GM18951 (cell line): Measurements from ENCODE around the gene PLXNC1.

Experiments
- POLR2A ChIP-seq: IDR thresholded peaks from 4 replicates; pipeline ENCODE4 v1.6.1; 2011; ENCODE audit warnings: mild to moderate bottlenecking; ENCODE audit not compliant: insufficient read length, insufficient read depth; ENCODE audit errors: extremely low read depth
- in situ Hi-C: fragments of 300-500 bp; cut with MboI; formaldehyde crosslinking; loops from one replicate; pipeline ENCODE4 v1.12.0; 2022; ENCODE audit warnings: low sequenced_read_pairs, mixed read lengths, inconsistent platforms; ENCODE audit not compliant: unreplicated experiment

PLXNC1 gene

GRCh38 chr12:94272280-94272679, 123.9 kb downstream of the PLXNC1 start:
- in situ Hi-C loops = no loop called here
- TF ChIP-seq POLR2A = no peak

- no peak for TF ChIP-seq POLR2A
- in situ Hi-C loops = no loop called here
These were observed 124.9 kb downstream of the PLXNC1 start for GRCh38 chr12:94273272-94273671.

DNA sequence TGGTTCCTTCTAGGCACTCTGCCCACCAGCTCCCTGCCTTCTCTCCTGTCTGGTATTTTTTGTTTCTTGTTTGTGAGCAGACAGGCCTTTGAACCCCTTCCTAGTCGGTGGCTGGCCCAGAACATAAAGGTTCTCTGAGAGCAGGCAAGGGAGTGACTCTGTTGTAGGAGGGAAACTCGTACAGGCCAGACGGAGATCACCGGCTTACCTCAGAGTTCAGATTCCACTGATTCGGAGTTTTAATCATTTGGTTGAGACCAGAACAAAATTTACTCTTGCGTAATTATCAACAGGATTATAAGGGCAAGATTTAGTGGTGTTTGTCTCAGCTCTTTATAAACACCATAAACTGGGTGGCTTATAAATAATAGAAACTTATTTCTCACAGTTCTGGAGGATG, 128.3 kb downstream of the PLXNC1 start:
- in situ Hi-C loops = no loop called here
- TF ChIP-seq POLR2A = no peak

DNA sequence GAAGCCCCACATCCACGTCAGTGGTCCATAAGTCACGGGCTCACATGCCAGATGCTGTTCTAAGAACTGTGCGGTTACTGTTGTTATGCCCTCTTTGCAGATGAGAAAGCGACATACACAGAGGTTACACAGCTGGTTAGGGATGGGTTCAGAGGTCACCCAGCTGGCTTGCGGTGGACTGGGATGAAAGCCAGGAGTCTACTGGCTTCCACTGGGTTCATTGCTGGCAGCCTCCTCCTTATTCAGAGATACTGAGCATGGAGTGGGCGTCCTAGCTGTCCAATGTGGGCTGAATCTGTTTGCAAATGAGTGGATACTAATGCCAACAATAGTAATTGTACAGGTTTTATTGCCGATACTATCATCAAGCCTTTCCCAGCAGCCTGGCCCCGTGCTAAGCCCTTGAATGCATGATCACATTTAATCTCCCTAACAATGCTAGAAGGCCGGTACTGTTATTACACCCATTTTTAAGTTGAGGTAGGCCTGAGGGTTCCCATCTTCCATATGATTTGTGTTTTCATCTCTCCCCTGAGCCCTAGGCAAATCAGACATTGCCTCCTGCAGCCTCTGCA, 129.1 kb downstream of the PLXNC1 start:
- in situ Hi-C loops = no loop called here
- TF ChIP-seq POLR2A = no peak

GRCh38 chr12:94280063-94280462, 131.7 kb downstream of the PLXNC1 start:
- no peak for TF ChIP-seq POLR2A
- in situ Hi-C loops = no loop called here

GRCh38 chr12:94282675-94283074, 134.3 kb downstream of the PLXNC1 start:
- in situ Hi-C loops = no loop called here
- no peak for TF ChIP-seq POLR2A

GRCh38 chr12:94284046-94284445, 135.7 kb downstream of the PLXNC1 start:
- in situ Hi-C loops = no loop called here
- TF ChIP-seq POLR2A = no peak

DNA sequence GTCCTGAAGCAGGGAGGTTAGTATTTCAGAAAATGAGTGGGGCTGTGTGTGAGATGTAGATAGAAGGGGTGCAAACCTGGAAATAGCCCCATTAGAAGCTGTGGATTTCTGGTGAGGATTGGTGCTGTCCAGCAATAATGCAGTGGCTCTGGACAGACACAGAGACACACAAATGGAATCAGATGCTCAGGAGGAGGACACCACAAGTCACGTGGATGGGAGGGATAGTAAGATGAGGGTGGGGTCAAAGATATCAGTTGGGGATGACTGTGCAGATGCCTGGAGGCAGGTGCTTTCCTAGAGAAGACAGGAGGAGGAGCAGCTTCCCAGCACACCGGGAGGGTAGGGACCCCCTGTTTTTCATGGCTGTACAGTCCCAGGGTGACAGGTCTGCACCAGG, 136.5 kb downstream of the PLXNC1 start:
- in situ Hi-C loops = no loop called here
- no peak for TF ChIP-seq POLR2A

GRCh38 chr12:94285943-94286582, 137.7 kb downstream of the PLXNC1 start:
- no peak for TF ChIP-seq POLR2A
- in situ Hi-C loops = no loop called here

DNA sequence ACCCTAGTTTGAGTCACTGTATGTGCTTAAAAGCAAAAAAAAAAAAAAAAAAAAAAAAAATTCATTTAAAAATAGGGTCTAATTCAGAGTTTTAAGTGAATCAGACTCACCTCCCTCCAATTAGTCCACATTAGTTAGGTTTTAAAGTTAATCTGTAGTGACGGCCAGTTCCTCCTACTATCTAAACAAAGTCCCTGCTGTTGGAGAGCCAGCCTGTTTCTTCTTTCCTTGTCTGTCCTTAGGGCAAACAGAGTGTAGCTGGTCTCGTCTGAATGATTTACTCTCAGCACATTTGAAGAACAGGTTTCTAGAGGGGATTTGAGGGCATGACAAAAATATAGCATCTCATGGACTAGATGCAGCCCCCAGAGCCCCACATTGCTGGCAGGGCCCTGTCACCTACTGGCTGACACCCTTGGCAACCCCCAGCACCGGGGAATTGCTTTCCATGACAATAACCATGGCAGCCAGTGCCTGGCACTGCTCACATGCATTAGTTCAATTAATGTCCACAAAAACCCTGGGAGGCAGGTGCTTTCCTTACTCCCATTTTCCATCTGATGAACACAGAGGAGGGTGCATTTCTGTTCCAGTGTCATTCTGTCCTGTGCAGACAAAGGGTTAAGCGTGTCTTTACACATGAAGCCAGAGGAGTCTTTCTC, 138.3 kb downstream of the PLXNC1 start:
- in situ Hi-C loops = no loop called here
- no peak for TF ChIP-seq POLR2A

DNA sequence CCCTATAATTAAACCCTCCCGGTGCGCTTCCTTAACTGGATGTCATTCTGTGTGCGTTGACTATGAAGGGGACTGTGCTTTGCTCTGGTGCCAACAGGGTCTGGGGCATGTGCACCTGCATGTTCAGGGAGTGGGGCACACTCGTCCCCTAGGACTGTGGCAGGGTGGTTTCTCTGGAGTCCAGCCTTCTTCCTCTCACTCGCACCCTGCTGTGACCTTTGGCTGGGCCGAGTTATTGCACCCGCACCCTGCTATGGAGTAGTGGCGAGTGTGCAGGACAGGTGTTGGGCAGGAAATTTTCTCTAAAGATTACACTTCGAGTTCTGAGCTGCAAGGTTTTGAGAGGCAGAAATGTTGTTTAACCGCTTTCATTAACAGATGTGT, 138.9 kb downstream of the PLXNC1 start:
- in situ Hi-C loops = no loop called here
- TF ChIP-seq POLR2A = no peak

DNA sequence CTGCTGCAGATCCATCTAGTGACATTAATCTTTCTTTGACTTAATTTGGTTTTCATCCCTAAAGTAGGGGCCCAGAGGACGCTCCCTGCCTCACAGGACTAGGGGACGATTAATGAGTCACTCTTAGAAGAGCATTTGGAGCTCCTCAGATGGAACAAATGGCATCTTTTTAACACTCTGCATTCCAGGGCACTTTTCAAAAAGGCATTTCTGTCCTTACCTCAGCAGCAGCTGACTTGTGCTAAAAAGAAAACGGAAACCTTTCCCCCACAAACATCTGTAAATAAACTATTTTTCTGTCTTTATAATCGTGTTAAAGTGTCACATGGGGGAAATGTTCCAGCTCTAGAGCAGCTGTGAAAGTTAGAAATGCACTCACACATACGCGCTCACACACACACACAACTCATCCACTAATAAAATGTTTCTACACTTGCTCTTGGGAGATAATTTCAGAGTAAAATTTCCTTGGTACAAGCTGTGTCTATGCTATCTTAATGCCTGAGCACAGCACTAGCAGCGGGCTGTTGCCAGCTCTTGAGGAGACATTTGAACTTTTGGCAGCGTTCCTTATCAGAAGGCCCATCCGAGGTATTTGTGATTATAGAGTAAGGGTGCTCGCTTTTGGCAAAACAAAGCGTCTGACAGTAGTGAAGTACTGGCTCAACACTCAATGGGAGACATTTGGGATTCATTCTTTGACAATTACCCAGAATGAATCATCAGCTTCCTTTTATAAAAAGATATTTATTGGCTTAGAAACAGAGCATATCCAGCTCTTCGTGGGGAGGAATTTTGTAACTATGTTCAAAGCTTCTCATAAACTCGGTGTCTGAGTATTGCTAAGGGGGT, 141.3 kb downstream of the PLXNC1 start:
- in situ Hi-C loops = no loop called here
- no peak for TF ChIP-seq POLR2A

GRCh38 chr12:94290353-94290752, 142.0 kb downstream of the PLXNC1 start:
- in situ Hi-C loops = no loop called here
- TF ChIP-seq POLR2A = no peak
